NCI-H1092 (cell line): ENCODE measurements around the gene NAT9.

Experiments used
- DNase-seq: peaks from one replicate; lab custom pipeline; 2025; lab: John Stamatoyannopoulos, UW

NAT9 gene

GRCh38 chr17:74728702-74729075 lies 47.5 kb downstream of the NAT9 start:
- DNase-seq: no peak

GRCh38 chr17:74728033-74728701 lies 48.0 kb downstream of the NAT9 start:
- no peak for DNase-seq

GRCh38 chr17:74725111-74725510 lies 51.0 kb downstream of the NAT9 start:
- DNase-seq: no peak

GRCh38 chr17:74723891-74724290 lies 52.3 kb downstream of the NAT9 start:
- DNase-seq: no peak

DNA sequence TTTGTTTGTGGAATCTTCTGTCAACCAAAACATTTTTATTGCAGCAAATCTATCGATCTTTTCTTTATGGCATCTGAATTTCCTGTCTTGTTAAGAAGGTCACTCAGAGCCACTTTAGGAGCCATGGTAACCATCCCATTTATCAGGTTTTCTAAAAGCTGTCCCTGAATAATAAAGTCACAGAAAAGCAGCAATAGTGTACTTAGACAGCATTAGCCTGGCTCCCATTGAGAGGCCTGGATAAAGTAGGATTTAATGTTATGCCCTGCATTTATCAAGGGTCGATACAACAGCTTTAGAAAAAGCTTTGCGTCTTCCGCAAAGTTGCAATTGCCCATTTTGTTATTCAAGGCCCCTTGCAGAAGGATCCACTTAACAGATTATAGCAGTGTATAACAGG lies 53.4 kb downstream of the NAT9 start:
- DNase-seq: no peak
